Natural killer cell (primary cell): ENCODE data around the gene CACNA1C. TPM values are rescaled to one million over a fixed set of nuclear protein-coding genes. Genes with fewer than 3 reads are reported as not detected.

Source experiments
- ATAC-seq, 3 donors: fragments of 150-1000 bp in 2 of 3; fragments of 200-7000 bp in 1 of 3; cut with Tn5 transposase; 1 replicate in 1 of 3; 2 replicates in 2 of 3; pipeline ENCODE4 v1.10.0; 2021; ENCODE audit warnings: mild to moderate bottlenecking in 2 of 3, moderate library complexity in 2 of 3
- DNase-seq, 2 donors: peaks; one replicate each; pipeline versions ENCODE4 v3.0.0 to v3.0.0-alpha.2; 2013 to 2021; ENCODE audit warnings: mixed read lengths in 1 of 2
- H3K27ac ChIP-seq: one replicate; pipeline ENCODE4 v1.5.1; 2013; ENCODE audit warnings: mild to moderate bottlenecking, low read length
- H3K27me3 ChIP-seq: one replicate; pipeline ENCODE4 v1.6.1; 2013; ENCODE audit warnings: low read length; ENCODE audit not compliant: control insufficient read depth, insufficient read depth
- H3K36me3 ChIP-seq: one replicate; pipeline ENCODE4 v1.6.1; 2013; ENCODE audit warnings: low read length; ENCODE audit not compliant: control insufficient read depth, insufficient read depth
- H3K4me1 ChIP-seq: one replicate; pipeline ENCODE4 v1.6.1; 2013; ENCODE audit warnings: low read length; ENCODE audit not compliant: control insufficient read depth, insufficient read depth
- H3K4me3 ChIP-seq: one replicate; pipeline ENCODE4 v1.5.1; 2013; ENCODE audit warnings: low read length
- H3K9me3 ChIP-seq: one replicate; pipeline ENCODE4 v1.6.1; 2013; ENCODE audit warnings: low read length; ENCODE audit not compliant: control insufficient read depth, insufficient read depth
- H3K27ac Mint-ChIP-seq, 2 donors: one replicate each; pipeline ENCODE4 v1.8.0; 2022; ENCODE audit warnings: mild to moderate bottlenecking in 2 of 2, mixed read lengths in 2 of 2, moderate library complexity in 1 of 2
- H3K27me3 Mint-ChIP-seq, 2 donors: one replicate each; pipeline ENCODE4 v1.8.0; 2022; ENCODE audit warnings: low read depth in 2 of 2, mixed read lengths in 2 of 2
- H3K36me3 Mint-ChIP-seq: one replicate; pipeline ENCODE4 v1.8.0; 2022; ENCODE audit warnings: mixed read lengths
- H3K4me1 Mint-ChIP-seq, 2 donors: one replicate each; pipeline ENCODE4 v1.8.0; 2022; ENCODE audit warnings: mixed read lengths in 2 of 2
- H3K4me3 Mint-ChIP-seq: one replicate; pipeline ENCODE4 v1.8.0; 2022; ENCODE audit warnings: mild to moderate bottlenecking, moderate library complexity, mixed read lengths
- H3K9me3 Mint-ChIP-seq, 2 donors: one replicate each; pipeline ENCODE4 v1.8.0; 2022; ENCODE audit warnings: mixed read lengths in 2 of 2
- CTCF ChIP-seq: fragments of 200-600 bp; IDR thresholded peaks from one replicate; pipeline ENCODE4 v1.8.0; 2022; ENCODE audit warnings: antibody characterized with exemption
- WGBS: methylation state at CpG from one replicate; pipeline ENCODE4 v1.1.7; 2013; ENCODE audit warnings: missing lambda C conversion rate; ENCODE audit not compliant: insufficient coverage; 5-methylcytosine and 5-hydroxymethylcytosine counted together
- intact Hi-C: fragments of 100-400 bp; cut with micrococcal nuclease; formaldehyde crosslinking; loops from one replicate; pipeline ENCODE4 v1.14.2; 2022
- total RNA-seq, 4 donors: library from RNA; stranded (reverse); fragments of 120-200 nt in 1 of 4; gene quantifications; one replicate each; pipeline versions ENCODE4 v1.2.3 to v1.2.4, GENCODE V29; 2013 to 2022

The CACNA1C gene
- total RNA-seq, 3 donors from 2014 or later (not counting 1 experiment from before 2014, with no cell fraction given) = 0.07 to 0.35 (median 0.08) TPM

GRCh38 chr12:2124466-2125023 is 71.8 kb downstream of the CACNA1C start:
- no peaks in the 10 kb centered on the region for H3K9me3 ChIP-seq
- H3K36me3 Mint-ChIP-seq = no peaks in the 10 kb centered on the region
- TF ChIP-seq CTCF = no peak
- H3K9me3 Mint-ChIP-seq = no peaks in the 10 kb centered on the region
- H3K4me3 ChIP-seq = no peak overlapping the region
- H3K27ac ChIP-seq = no peak overlapping the region
- no peaks in the 10 kb centered on the region for H3K36me3 ChIP-seq
- H3K27ac Mint-ChIP-seq = no peak overlapping the region
- no peak overlapping the region for H3K4me3 Mint-ChIP-seq
- no peaks in the 10 kb centered on the region for H3K4me1 Mint-ChIP-seq
- H3K4me1 ChIP-seq = no peaks in the 10 kb centered on the region
- ATAC-seq (no peak), DNase-seq (no peak)
- 90% methylated on average over 13 of the region's 13 CpGs for WGBS
- H3K27me3 Mint-ChIP-seq = peaks cover 0 to 3% of the 10 kb centered on the region in 2 donors
- no peaks in the 10 kb centered on the region for H3K27me3 ChIP-seq
- intact Hi-C loops = no loop called here

- Histone ChIP-seq H3K4me3 (no peak overlapping the region), H3K27ac (no peak overlapping the region), H3K36me3 (no peaks in the 10 kb centered on the region), H3K9me3 (no peaks in the 10 kb centered on the region), H3K4me1 (no peaks in the 10 kb centered on the region), H3K27me3 (no peaks in the 10 kb centered on the region)
- no peaks in the 10 kb centered on the region for H3K9me3 Mint-ChIP-seq
- no peaks in the 10 kb centered on the region for H3K4me1 Mint-ChIP-seq
- no peak overlapping the region for H3K27ac Mint-ChIP-seq
- intact Hi-C loops = no loop called here
- peaks cover 0 to 3% of the 10 kb centered on the region in 2 donors for H3K27me3 Mint-ChIP-seq
- no peak for TF ChIP-seq CTCF
- ATAC-seq (no peak), DNase-seq (no peak)
- WGBS = 82% methylated on average over 10 of the region's 11 CpGs
- no peaks in the 10 kb centered on the region for H3K36me3 Mint-ChIP-seq
- no peak overlapping the region for H3K4me3 Mint-ChIP-seq
These were observed 73.1 kb downstream of the CACNA1C start for GRCh38 chr12:2125651-2126522.

GRCh38 chr12:2126676-2127406 is 74.1 kb downstream of the CACNA1C start:
- H3K9me3 ChIP-seq = no peaks in the 10 kb centered on the region
- H3K27ac ChIP-seq = no peak overlapping the region
- H3K4me3 ChIP-seq = no peak overlapping the region
- Mint-ChIP-seq H3K36me3 (no peaks in the 10 kb centered on the region), H3K4me3 (no peak overlapping the region), H3K27me3 (peaks cover 0 to 3% of the 10 kb centered on the region in 2 donors), H3K4me1 (no peaks in the 10 kb centered on the region), H3K9me3 (no peaks in the 10 kb centered on the region), H3K27ac (no peak overlapping the region)
- TF ChIP-seq CTCF = no peak
- H3K36me3 ChIP-seq = no peaks in the 10 kb centered on the region
- no peaks in the 10 kb centered on the region for H3K4me1 ChIP-seq
- ATAC-seq = no peak
- no peaks in the 10 kb centered on the region for H3K27me3 ChIP-seq
- no peak for DNase-seq
- intact Hi-C loops = no loop called here
- 88% methylated on average over 8 of the region's 8 CpGs for WGBS
